ENCODE data around the gene TC2N.
"Not testable (repeated sequence)": the region's sequence is repeated elsewhere in the genome, so short reads cannot be mapped to it uniquely, and the experiment has no call there.

Gene TC2N

GRCh38 chr14:91870001-91870400 lies 2.7 kb upstream of the TC2N start:
- DNase-seq (ENCODE audit: low read depth in 2 of 2) = peak in 1 of 2 donors; percentile 21

- DNase-seq (ENCODE audit: low read depth in 2 of 2) = no peak
Measured at GRCh38 chr14:91869556-91869955, 2.2 kb upstream of the TC2N start.

- no peak for DNase-seq (ENCODE audit: low read depth in 2 of 2)
Measured at GRCh38 chr14:91866511-91867295, 633 bp downstream of the TC2N start.

DNA sequence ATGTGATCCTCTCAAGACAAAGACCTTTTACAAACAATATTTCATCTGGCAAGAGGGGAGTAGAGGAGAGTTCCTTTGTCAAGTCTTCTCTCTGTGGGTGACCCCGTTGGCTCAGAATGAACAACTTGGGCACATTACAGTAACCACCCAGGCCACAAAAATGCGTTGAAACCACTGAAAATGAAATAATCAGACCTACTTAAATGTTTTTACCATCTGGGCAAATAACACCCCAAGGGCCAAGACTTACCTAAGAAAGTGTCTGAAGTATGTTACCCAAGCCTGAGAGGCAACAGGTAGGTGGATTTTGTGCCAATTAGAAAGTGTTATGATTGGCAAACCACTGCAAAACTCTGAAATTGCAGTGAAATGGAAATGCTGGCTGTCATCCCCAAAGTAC lies 1.3 kb downstream of the TC2N start:
- no peak for DNase-seq (ENCODE audit: low read depth in 2 of 2)

- DNase-seq (ENCODE audit: low read depth in 2 of 2) = no peak
Measured at GRCh38 chr14:91862417-91862816, 4.9 kb downstream of the TC2N start.

- no peak for DNase-seq (ENCODE audit: low read depth in 2 of 2)
Measured at GRCh38 chr14:91861091-91861490, 6.2 kb downstream of the TC2N start.

DNA sequence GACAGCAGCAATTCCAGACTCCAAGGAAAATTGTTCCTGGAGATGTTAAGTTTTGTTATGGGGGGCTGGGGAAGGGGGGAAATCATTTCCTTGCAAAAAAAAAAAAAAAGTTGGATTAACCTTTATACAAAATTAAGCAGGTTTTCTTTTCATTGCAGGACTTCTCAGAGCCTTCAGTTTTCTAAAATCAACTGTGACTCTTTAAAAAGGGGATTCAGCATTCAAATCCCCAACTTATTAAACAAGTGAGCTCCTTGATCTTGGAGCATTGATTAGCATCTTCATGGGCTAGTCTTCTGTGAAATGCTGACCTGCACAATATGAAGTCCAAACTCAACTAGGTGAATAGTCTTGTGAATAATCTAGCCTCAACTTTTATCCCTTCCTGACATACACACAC lies 7.1 kb downstream of the TC2N start:
- DNase-seq (ENCODE audit: low read depth in 2 of 2) = no peak

GRCh38 chr14:91858536-91859275 lies 8.6 kb downstream of the TC2N start:
- DNase-seq (ENCODE audit: low read depth in 2 of 2) = no peak

DNA sequence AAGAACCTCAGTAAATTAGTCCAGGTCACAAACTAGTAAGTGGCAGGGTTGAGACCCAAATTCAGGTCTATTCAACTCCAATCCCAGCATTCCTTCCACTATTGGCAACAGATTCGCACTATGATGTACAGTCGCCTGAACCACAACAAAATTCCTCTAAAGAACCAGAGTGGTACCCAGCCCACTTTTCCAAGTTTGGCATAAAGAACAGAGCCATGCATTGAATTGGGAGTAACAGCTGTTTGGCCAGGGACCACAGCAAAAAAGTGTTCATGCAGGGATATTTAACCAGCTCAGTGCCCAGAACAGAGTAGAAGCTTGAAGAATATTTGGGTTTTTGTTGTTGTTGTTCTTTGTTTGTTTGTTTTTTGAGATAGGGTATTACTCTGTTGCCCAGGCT lies 9.7 kb downstream of the TC2N start:
- no peak for DNase-seq (ENCODE audit: low read depth in 2 of 2)

- no peak for DNase-seq (ENCODE audit: low read depth in 2 of 2)
Measured at GRCh38 chr14:91854327-91854934, 12.9 kb downstream of the TC2N start.

DNA sequence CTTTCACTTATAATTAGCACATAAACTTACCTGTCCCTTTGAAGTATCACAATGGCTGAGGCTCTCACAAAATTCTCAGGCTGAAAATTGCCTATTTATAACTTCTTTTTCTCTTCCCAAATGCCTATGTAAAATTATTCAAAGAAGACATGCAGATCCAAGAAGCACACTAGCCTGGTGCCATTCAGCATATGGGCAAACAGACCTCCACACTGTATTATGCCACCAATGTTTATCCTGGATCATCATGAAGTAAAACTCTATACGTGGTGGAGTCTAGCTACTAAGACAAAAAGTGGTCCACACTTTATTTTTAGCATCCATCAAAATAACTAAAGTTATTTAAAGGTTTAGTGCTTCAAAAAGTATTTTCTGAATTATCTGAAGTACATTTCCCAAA lies 15.8 kb downstream of the TC2N start:
- no peak for DNase-seq (ENCODE audit: low read depth in 2 of 2)

DNA sequence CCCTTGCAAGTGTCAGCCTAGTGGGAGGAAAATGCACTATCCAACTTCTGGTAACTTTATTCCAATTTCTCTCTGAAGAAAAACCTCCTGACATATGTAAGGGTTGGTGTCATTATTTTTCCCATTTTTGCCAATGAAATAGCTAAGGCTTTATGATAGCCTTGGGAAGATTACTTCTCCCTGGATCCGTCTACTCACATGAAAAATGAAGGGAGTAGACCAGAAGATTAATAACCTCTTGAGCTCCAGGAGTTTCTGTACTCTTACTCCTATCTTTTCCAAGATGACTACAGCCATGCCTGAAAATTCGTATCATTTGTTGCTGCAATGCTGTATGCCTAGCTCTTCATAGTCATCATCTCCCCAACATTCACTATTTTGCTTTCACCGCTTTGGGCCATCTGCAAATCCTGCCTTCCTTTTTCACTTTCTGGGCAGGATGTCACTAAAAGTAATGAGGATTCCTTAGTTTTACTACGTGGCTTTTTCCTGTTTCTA lies 18.8 kb downstream of the TC2N start:
- no peak for DNase-seq (ENCODE audit: low read depth in 2 of 2)

GRCh38 chr14:91847693-91848092 lies 19.6 kb downstream of the TC2N start:
- no peak for DNase-seq (ENCODE audit: low read depth in 2 of 2)

- no peak for DNase-seq (ENCODE audit: low read depth in 2 of 2)
Measured at GRCh38 chr14:91845652-91846051, 21.7 kb downstream of the TC2N start.

- not testable (repeated sequence) for DNase-seq (ENCODE audit: low read depth in 2 of 2)
Measured at GRCh38 chr14:91845056-91845455, 22.3 kb downstream of the TC2N start.

DNA sequence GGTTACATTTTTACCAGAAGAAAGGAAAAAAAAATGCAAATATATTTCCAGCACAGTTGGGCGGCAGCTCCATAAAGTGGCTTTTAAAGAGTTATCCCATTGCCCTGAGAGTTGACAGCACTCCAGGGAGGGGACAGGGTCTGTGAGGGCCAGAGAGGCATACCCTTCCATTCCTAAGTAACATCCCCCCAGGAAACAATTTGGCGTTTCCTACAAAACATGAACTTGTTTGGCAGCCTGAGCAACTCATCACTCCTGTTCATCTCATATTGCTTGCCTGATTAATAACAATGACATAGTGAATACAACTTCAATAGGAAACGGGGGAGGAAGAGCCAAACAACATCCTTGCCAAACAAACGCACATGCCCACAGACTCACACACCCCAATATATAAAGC lies 23.3 kb downstream of the TC2N start:
- DNase-seq (ENCODE audit: low read depth in 2 of 2) = no peak

GRCh38 chr14:91843437-91843836 lies 23.9 kb downstream of the TC2N start:
- no peak for DNase-seq (ENCODE audit: low read depth in 2 of 2)

DNA sequence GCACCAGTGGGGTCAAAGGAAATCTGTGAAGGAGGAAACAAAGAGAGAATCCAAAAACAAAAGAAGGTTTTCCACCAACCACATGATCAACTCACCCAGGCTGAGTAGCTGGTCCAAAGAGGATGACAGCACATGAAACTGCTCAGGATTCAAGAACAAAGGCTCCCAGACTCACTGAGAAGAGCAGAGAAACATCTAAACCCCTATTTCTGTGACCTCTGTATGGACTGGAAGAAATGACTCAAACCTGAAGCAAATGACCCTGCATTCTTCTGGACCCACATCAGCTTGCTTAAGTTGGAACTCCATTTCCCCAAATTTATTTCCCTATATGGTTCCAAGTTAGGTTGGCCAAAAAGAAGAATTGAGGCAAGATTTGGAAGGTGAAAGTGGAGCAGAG lies 26.3 kb downstream of the TC2N start:
- DNase-seq (ENCODE audit: low read depth in 2 of 2) = no peak

DNA sequence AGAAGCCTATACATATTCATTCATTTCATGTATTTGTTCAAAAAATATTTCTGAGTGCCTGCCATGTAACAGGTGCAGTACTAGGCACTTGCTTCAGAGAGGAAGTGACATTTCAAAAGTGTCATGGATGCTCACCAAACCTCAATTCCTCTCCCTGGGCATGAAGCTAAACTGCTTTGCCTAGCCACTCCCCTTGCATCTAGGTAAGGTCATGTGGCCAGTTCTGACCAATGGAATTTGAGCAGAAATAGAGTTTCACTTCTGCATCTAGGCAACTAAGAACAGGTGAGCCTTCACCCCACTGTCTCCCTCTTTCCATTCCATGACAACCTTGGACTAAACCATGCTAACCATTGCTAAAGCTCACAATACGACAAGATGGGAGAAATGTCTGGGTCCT lies 27.6 kb downstream of the TC2N start:
- no peak for DNase-seq (ENCODE audit: low read depth in 2 of 2)

GRCh38 chr14:91837076-91837475 lies 30.3 kb downstream of the TC2N start:
- DNase-seq (ENCODE audit: low read depth in 2 of 2) = no peak

- peak; percentile 46 to 82 for DNase-seq (ENCODE audit: low read depth in 2 of 2)
Measured at GRCh38 chr14:91835920-91836843, 31.2 kb downstream of the TC2N start.
